GM21619 (cell line): ENCODE measurements around the gene JCAD.
"Not testable (repeated sequence)": the region's sequence is repeated elsewhere in the genome, so short reads cannot be mapped to it uniquely, and the experiment has no call there.

ENCODE experiments used
- ATAC-seq: cut with Tn5 transposase; IDR thresholded peaks from one replicate; pipeline ENCODE4 v1.9.1; 2021; ENCODE audit not compliant: unreplicated experiment

JCAD gene

GRCh38 chr10:30059209-30060107 is at the start of gene JCAD:
Gene JCAD, minus strand, starts transcription at chr10:30059586. Its CDS starts 11,774 bp downstream, at chr10:30047812.
- ATAC-seq: peak; percentile 53

GRCh38 chr10:30106987-30107386 is 47.6 kb upstream of the JCAD start:
- no peak for ATAC-seq

DNA sequence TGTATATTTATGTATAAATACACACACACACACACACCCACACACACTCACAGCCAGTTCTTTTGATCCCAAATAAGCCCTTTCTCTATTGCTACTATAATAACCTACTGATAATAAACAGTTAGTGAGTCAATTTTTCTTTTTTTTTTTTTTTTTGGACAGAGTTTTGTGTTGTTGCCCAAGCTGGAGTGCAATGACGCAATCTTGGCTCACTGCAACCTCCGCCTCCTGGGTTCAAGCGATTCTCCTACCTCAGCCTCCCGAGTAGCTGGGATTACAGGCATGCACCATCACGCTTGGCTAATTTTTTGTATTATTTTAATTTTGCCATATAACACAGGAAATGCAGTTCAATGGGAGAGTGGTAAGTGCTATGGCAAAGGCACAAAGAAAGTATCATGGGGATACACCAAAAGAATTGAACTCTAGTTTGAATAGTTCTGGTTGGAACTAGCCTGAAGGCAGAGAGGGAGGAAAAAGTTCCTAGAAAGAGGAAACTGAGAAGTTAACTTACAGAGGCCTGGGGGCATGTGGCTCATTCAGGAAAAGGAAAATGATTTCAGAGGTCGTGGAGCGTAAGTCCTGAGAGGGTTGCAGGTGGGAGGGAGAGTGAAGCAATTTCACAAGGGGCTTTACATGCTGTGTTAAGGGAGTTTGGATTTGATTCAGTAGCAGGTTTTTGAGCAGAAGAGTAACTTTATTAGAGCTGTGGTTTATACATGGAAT is 44.4 kb upstream of the JCAD start:
- ATAC-seq: no peak

GRCh38 chr10:30099706-30100105 is 40.3 kb upstream of the JCAD start:
- ATAC-seq: not testable (repeated sequence)

DNA sequence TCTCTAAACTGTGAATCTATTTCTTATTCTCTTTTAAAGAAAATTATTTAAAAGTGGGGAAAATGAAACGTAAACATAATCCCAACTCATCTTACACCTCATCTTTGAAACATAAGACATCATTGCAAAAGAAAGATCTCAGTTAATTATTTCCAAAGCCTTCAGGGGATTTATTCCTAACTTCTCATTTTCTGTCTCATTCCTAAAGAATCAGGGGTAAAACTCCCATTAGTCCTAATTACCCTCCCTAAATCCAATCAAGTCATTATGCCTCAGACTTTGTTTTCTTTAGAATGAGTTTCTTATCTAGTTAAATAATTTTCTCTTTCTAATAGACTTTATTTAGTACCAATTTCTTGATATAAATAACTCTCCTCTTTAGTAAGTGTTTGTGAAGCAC is 39.7 kb upstream of the JCAD start:
- no peak for ATAC-seq

DNA sequence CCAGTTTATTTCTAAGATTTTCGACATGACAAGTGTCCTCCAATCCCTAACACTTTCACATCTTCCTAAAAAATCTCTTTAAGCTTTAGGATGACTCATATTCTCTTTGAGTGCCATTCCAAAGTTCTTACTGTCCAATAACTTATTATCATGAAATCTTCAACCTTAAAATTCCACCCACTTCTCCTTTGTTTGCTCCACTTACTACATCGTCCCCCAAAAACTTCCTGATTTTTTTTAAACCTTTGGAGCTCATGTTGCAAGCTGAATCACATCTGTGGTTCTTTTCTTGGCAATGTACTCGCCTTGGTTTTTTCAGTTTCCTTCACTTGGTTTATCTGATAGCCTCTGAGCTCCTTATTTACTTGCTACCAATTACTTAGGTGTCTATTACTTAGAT is 39.2 kb upstream of the JCAD start:
- no peak for ATAC-seq

GRCh38 chr10:30096564-30096963 is 37.2 kb upstream of the JCAD start:
- ATAC-seq: no peak

DNA sequence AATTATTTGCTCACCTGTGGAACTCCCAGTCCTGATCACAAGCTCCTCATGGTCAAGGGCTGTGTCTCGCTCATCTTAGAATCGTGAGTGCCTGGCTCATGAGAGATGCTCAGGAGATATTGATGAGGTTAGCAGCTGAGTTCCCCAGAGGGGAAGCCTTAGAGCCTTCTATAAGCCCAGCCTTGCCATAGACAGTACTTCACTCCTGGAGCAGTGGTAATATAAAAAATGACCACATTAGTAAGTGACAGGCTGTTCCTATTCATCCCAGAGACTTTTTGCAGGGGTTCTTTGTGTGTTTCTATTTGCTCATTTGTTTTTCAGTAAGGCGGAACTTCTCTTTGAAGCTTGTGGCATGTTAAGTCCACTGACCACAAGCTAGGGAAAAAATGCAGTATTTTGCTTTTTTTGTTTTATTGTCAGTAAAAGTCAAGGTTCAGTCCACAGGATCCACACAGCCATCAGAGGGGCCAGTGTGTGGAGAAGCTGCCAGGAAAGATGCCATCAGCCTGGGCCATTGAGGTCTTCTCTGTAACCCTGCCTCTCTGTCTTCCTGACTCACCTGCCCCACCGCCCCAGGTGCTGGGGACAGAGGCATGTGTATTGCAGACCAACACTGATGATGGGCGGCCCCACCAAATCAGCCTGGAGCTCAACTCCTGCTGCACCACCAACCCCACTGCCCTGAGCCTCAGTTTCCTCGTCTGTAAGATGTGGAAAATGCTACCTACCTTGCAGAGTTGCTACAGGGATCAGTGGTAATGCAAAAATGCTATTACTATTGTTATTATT is 36.4 kb upstream of the JCAD start:
- no peak for ATAC-seq

- ATAC-seq: no peak
These were observed 35.2 kb upstream of the JCAD start for GRCh38 chr10:30094601-30095000.

DNA sequence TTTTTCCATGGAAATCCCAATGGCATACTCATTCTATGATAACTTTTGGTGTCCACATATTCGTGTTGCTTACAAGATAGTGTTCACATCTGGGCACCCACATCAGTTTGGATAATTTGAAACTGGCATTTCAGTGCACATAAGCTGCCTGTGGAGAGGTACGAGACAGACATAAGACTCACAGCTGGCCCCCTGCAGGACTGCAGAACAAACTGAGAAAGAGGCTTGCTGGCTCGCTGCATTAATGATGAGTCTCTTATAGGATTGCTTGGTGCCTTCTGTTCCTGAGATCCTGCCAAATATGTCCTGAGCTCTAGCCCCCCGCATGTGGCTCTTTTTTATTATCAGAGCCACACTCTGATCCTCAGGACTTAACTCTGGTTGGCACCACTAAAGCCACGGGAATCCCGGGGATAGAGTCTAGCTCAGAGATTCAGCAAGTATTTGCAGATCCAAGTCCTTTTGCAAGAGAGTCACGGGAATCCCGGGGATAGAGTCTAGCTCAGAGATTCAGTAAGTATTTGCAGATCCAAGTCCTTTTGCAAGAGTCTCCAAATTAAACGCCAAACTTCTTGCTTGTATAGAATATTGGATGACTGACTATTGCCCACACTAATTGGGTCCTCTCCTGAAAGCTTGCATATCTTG is 34.0 kb upstream of the JCAD start:
- ATAC-seq: no peak

DNA sequence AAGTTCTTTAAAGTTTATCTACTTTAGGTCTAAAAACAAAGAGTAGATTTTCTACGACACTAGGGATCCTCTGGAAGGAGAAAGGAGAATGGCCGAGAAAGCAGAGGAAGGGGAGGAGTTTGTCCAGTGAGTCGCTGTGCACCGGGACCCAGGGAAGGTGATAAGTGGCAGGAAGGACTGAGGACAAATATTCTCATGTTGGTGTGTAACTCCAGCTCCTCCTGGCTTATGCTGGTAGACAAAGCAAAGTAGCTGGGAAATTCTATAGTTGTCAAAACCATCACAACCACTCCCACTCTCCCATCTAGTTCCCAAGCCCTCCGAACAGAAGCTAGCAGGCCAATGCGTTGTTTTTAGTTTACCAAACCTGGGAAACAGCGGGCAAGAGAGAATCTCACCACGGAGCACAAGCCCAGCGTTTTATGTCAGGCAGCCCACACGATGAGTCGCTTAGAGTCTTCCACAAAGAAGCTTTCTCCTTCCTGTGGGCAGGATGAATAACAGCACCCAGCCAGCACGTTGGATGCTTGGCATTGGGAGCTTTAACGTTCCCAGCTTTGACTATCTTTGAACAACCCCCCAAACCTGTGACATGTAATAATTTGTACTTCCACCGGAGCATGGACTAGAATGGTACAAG is 32.9 kb upstream of the JCAD start:
- no peak for ATAC-seq

GRCh38 chr10:30091136-30091535 is 31.8 kb upstream of the JCAD start:
- ATAC-seq: no peak

GRCh38 chr10:30088178-30088577 is 28.8 kb upstream of the JCAD start:
- ATAC-seq: no peak

- no peak for ATAC-seq
These were observed 24.5 kb upstream of the JCAD start for GRCh38 chr10:30083934-30084333.

DNA sequence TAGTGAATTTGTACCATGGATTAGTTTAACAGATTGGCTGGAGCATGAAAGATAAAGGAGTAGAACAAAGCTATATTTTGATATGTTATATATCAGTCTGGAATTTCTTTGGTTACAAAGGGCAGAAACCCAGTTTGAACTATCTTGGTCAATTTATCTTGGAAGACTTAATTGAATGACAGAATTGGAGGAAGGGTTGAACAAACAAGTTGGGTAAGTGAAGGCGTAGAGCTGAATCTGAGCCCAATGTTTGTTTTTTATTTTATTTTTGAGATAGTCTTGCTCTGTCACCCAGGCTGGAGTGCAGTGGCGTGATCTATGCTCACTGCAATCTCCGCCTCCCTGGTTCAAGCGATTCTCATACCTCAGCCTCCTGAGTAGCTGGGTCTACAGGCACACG is 21.8 kb upstream of the JCAD start:
- no peak for ATAC-seq

DNA sequence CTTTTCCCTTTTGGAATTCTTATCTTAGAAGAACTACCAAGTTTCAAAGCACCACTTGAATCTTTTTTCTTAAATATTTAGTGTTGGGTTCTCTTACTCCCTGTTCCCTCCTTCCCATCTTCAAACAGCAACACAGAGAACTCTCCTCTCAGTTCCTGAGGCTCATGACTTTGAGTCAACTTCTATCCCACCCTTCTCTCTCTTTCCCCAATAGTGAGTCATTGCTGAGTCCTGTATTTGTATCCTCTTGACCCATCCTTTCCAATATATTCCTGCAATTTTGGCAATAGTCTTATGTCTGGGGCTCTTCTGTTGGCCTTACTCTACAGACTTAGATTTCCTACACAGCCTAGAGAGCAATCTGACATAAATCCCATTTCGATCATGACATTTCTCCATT is 20.8 kb upstream of the JCAD start:
- no peak for ATAC-seq

DNA sequence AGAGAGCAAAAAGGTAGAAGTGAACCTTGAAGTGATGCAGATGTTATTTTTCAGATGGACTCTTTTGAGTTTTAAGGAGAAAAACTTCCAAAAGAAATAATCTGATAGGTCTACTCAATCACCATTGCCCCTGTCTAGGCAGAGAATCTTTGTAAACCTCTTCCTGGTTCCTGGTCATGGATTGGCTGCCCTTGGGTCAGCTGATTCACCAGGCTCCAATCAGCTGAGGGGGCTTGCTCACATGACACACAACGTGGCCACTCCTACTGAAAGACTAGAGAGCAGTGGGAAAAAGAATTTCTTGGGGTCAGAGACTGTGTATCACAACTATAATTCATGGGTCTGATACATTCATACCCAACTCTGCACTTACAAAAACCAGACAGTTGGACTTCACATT is 20.0 kb upstream of the JCAD start:
- ATAC-seq: no peak

DNA sequence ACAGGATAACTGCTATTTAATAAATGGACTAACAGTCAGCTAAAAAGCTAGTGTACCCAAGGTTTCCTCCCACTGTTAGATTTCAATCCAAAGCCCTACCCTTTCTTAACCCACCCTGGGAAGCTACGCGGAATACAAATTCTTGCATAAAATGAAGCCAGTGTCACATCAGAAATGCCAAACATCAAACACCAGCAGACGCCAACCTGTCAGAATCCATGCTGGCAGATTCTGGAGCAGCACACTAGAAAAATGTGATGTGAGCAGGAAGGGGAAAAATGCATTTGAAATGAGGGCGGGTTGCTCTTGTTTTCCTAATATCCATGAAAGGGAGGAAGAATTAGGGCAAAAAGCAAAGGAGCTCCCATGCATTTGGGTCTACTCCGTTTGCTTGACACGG is 16.1 kb upstream of the JCAD start:
- ATAC-seq: no peak

DNA sequence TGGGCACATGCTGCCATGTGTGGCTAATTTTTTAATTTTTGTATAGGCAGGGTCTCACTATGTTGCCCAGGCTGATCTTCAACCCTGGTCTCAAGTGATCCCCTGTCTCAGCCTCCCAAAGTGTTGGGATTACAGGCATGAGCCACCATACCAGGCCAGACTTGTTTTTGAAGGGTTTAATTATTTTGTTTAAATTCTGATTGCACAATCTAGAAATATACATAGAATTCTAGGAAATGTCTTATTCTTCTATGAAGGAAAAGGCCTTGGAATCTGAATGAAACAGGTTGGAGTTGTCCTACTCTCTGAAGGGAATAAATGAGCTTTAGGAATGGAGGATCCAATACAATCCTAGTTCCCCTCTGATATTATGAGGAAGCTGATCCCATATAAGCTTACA is 15.5 kb upstream of the JCAD start:
- no peak for ATAC-seq

- no peak for ATAC-seq
These were observed 14.7 kb upstream of the JCAD start for GRCh38 chr10:30074090-30074489.

DNA sequence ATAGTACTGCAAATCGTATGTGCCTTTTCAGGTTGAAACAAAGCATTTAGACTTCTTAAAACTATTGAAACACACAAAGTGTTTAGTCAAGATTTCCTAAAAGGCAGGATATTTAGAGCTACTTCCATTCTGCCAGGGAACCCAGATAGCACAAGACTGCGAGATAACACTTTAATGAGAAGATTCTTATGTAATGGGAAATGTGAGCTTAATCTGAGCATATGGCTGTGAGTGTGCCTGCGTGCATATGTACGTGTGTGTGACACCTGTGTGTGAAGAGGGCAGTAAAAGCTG is 14.3 kb upstream of the JCAD start:
- no peak for ATAC-seq
